Caco-2 (cell line): Measurements from ENCODE around the gene IGFBP2. TPM values are rescaled to one million over a fixed set of nuclear protein-coding genes. Genes with fewer than 3 reads are reported as not detected.
A peak's percentile ranks its signal among the peaks of the same experiment; 100 is the strongest.

ENCODE experiments used
- BruUV-seq: library from RNA; stranded (reverse); fragments of 400-500 nt; replicated peaks from 2 replicates; lab custom pipeline; 2021; lab: Mats Ljungman, UMichigan
- CTCF ChIA-PET: fragments of 300-600 bp; sonication (Branson Sonifier 250); formaldehyde crosslinking; loops from one replicate; lab custom pipeline; 2022; ENCODE audit warnings: antibody characterized with exemption; lab: Charles Lee
- POLR2A ChIA-PET: fragments of 300-600 bp; sonication (Branson Sonifier 250); formaldehyde crosslinking; loops from one replicate; lab custom pipeline; 2022; ENCODE audit warnings: antibody characterized with exemption; lab: Charles Lee
- DNase-seq, 2 experiments: peaks; one replicate each; pipeline versions ENCODE4 v3.0.0 to v3.0.0-alpha.2; 2020 to 2022
- H3K27me3 ChIP-seq: replicated peaks from 2 replicates; pipeline ENCODE4 v1.6.0; 2011; ENCODE audit warnings: low read length; ENCODE audit not compliant: control insufficient read depth, insufficient read depth
- H3K36me3 ChIP-seq: 2 replicates; pipeline ENCODE4 v1.5.1; 2011; ENCODE audit warnings: low read length; ENCODE audit not compliant: control insufficient read depth, insufficient read depth
- H3K4me1 ChIP-seq: fragments of 250-450 bp; sonication (Bioruptor Pico); 2 replicates; pipeline ENCODE4 v1.5.1; 2020; ENCODE audit warnings: mild to moderate bottlenecking
- H3K4me3 ChIP-seq: 2 replicates; pipeline ENCODE4 v1.5.1; 2011; ENCODE audit warnings: low read depth, mild to moderate bottlenecking, control low read depth, low read length
- H3K9me3 ChIP-seq: fragments of 250-450 bp; sonication (Bioruptor Pico); 2 replicates; pipeline ENCODE4 v1.5.1; 2020; ENCODE audit warnings: mild to moderate bottlenecking, moderate library complexity
- H3K27ac Mint-ChIP-seq: one replicate; pipeline ENCODE4 v1.8.0; 2022; ENCODE audit warnings: mixed read lengths; ENCODE audit not compliant: unreplicated experiment
- H3K27me3 Mint-ChIP-seq: one replicate; pipeline ENCODE4 v1.8.0; 2022; ENCODE audit warnings: mixed read lengths; ENCODE audit not compliant: insufficient read depth, unreplicated experiment
- H3K36me3 Mint-ChIP-seq: one replicate; pipeline ENCODE4 v1.8.0; 2022; ENCODE audit warnings: mild to moderate bottlenecking, mixed read lengths; ENCODE audit not compliant: insufficient read depth, unreplicated experiment
- H3K4me1 Mint-ChIP-seq: one replicate; pipeline ENCODE4 v1.8.0; 2022; ENCODE audit warnings: low read depth, mixed read lengths; ENCODE audit not compliant: unreplicated experiment
- H3K4me3 Mint-ChIP-seq: one replicate; pipeline ENCODE4 v1.8.0; 2022; ENCODE audit warnings: mild to moderate bottlenecking, moderate library complexity, mixed read lengths; ENCODE audit not compliant: unreplicated experiment
- H3K9me3 Mint-ChIP-seq: one replicate; pipeline ENCODE4 v1.8.0; 2022; ENCODE audit warnings: mixed read lengths; ENCODE audit not compliant: unreplicated experiment
- CTCF ChIP-seq, 2 experiments: fragments of 200-600 bp in 1 of 2; IDR thresholded peaks; 1 replicate in 1 of 2; 2 replicates in 1 of 2; pipeline versions ENCODE4 v1.5.1 to v1.8.0; 2011 to 2022; ENCODE audit warnings: antibody characterized with exemption in 1 of 2, control low read depth in 1 of 2, inconsistent platforms in 1 of 2, low read depth in 1 of 2, low read length in 1 of 2, mild to moderate bottlenecking in 1 of 2, moderate library complexity in 1 of 2; ENCODE audit not compliant: insufficient read depth in 1 of 2, severe bottlenecking in 1 of 2, unreplicated experiment in 1 of 2
- intact Hi-C: fragments of 100-400 bp; cut with micrococcal nuclease; formaldehyde crosslinking; loops from one replicate; pipeline ENCODE4 v1.10.0; 2022; ENCODE audit not compliant: unreplicated experiment
- total RNA-seq: library from RNA; stranded (reverse); gene quantifications from 2 replicates; pipeline ENCODE4 v1.2.3, GENCODE V29; 2022

The IGFBP2 gene
- total RNA-seq, 1 experiment from 2014 or later, result 6.6 TPM

- H3K27me3 ChIP-seq, result peaks cover 3% of the 10 kb centered on the region; the same call in 1 of the 2 replicates
- H3K27ac Mint-ChIP-seq, result no peak overlapping the region
- BruUV-seq, result no TSS peak
- peak overlapping the region; percentile 40 for H3K4me3 Mint-ChIP-seq
- H3K9me3 ChIP-seq, result no peaks in the 10 kb centered on the region
- ChIA-PET POLR2A (no interaction called here), CTCF (no interaction called here)
- intact Hi-C loops, result no loop called here
- H3K4me1 ChIP-seq, result peaks cover 28% of the 10 kb centered on the region
- H3K9me3 Mint-ChIP-seq, result no peaks in the 10 kb centered on the region
- no peak for TF ChIP-seq CTCF (IDR thresholded peaks at IDR 0.05; ENCODE audit: insufficient read depth in 1 of 2, low read depth in 1 of 2, low read length in 1 of 2, severe bottlenecking in 1 of 2, unreplicated experiment in 1 of 2)
- no peaks in the 10 kb centered on the region for H3K36me3 ChIP-seq
- H3K4me1 Mint-ChIP-seq, result peaks cover 21% of the 10 kb centered on the region
- DNase-seq, result peak; percentile 78 to 83
- H3K27me3 Mint-ChIP-seq, result peaks cover 37% of the 10 kb centered on the region
- H3K4me3 ChIP-seq, result no peak overlapping the region
- H3K36me3 Mint-ChIP-seq, result no peaks in the 10 kb centered on the region
These were observed 3.6 kb downstream of the IGFBP2 start for GRCh38 chr2:216636551-216637450.

- no peak overlapping the region for H3K27ac Mint-ChIP-seq
- no peaks in the 10 kb centered on the region for H3K36me3 Mint-ChIP-seq
- H3K9me3 Mint-ChIP-seq, result no peaks in the 10 kb centered on the region
- peaks cover 32% of the 10 kb centered on the region for H3K27me3 Mint-ChIP-seq
- Histone ChIP-seq H3K4me1 (peaks cover 25% of the 10 kb centered on the region), H3K9me3 (no peaks in the 10 kb centered on the region), H3K4me3 (no peak overlapping the region), H3K36me3 (no peaks in the 10 kb centered on the region), H3K27me3 (peaks cover 2% of the 10 kb centered on the region; the same call in 1 of the 2 replicates)
- no peak for TF ChIP-seq CTCF (IDR thresholded peaks at IDR 0.05; ENCODE audit: insufficient read depth in 1 of 2, low read depth in 1 of 2, low read length in 1 of 2, severe bottlenecking in 1 of 2, unreplicated experiment in 1 of 2)
- no TSS peak for BruUV-seq
- CTCF ChIA-PET, result no interaction called here
- DNase-seq, result no peak
- POLR2A ChIA-PET, result no interaction called here
- intact Hi-C loops, result no loop called here
- H3K4me1 Mint-ChIP-seq, result peaks cover 20% of the 10 kb centered on the region
- peak overlapping the region; percentile 40 for H3K4me3 Mint-ChIP-seq
These were observed 4.3 kb downstream of the IGFBP2 start for GRCh38 chr2:216637472-216637871.

GRCh38 chr2:216643986-216644659 is 10.9 kb downstream of the IGFBP2 start:
- ChIA-PET POLR2A (no interaction called here), CTCF (no interaction called here)
- Histone ChIP-seq H3K4me3 (no peak overlapping the region), H3K9me3 (no peaks in the 10 kb centered on the region), H3K36me3 (no peaks in the 10 kb centered on the region), H3K4me1 (no peaks in the 10 kb centered on the region), H3K27me3 (no peaks in the 10 kb centered on the region)
- no peaks in the 10 kb centered on the region for H3K4me1 Mint-ChIP-seq
- BruUV-seq, result no TSS peak
- no peak overlapping the region for H3K27ac Mint-ChIP-seq
- TF ChIP-seq CTCF (IDR thresholded peaks at IDR 0.05; ENCODE audit: insufficient read depth in 1 of 2, low read depth in 1 of 2, low read length in 1 of 2, severe bottlenecking in 1 of 2, unreplicated experiment in 1 of 2), result no peak
- no peak for DNase-seq
- H3K27me3 Mint-ChIP-seq, result peaks cover 3% of the 10 kb centered on the region
- H3K36me3 Mint-ChIP-seq, result no peaks in the 10 kb centered on the region
- intact Hi-C loops, result no loop called here
- no peak overlapping the region for H3K4me3 Mint-ChIP-seq
- H3K9me3 Mint-ChIP-seq, result no peaks in the 10 kb centered on the region
